ENCODE results near the gene MT1A.
"Not testable (repeated sequence)": the region's sequence is repeated elsewhere in the genome, so short reads cannot be mapped to it uniquely, and the experiment has no call there.

MT1A gene

GRCh38 chr16:56610017-56610608, 28.4 kb upstream of the MT1A start:
- DNase-seq (ENCODE audit: low read depth in 2 of 3, low spot score in 1 of 3) = peak; percentile 63 to 77 (median 73)

- no peak for DNase-seq (ENCODE audit: low read depth in 2 of 3, low spot score in 1 of 3)
These were observed 27.8 kb upstream of the MT1A start for GRCh38 chr16:56610609-56611111.

GRCh38 chr16:56611281-56611833, 27.1 kb upstream of the MT1A start:
- no peak for DNase-seq (ENCODE audit: low read depth in 2 of 3, low spot score in 1 of 3)

- no peak for DNase-seq (ENCODE audit: low read depth in 2 of 3, low spot score in 1 of 3)
These were observed 24.8 kb upstream of the MT1A start for GRCh38 chr16:56613706-56614105.

- no peak for DNase-seq (ENCODE audit: low read depth in 2 of 3, low spot score in 1 of 3)
These were observed 23.9 kb upstream of the MT1A start for GRCh38 chr16:56614549-56614991.

GRCh38 chr16:56615353-56615752, 23.1 kb upstream of the MT1A start:
- DNase-seq (ENCODE audit: low read depth in 2 of 3, low spot score in 1 of 3) = no peak

- DNase-seq (ENCODE audit: low read depth in 2 of 3, low spot score in 1 of 3) = no peak
These were observed 21.8 kb upstream of the MT1A start for GRCh38 chr16:56616608-56617211.

GRCh38 chr16:56617212-56618085, 21.0 kb upstream of the MT1A start:
- peak in 1 of 3 donors; percentile 52 for DNase-seq (ENCODE audit: low read depth in 2 of 3, low spot score in 1 of 3)

GRCh38 chr16:56618138-56618537, 20.3 kb upstream of the MT1A start:
- DNase-seq (ENCODE audit: low read depth in 2 of 3, low spot score in 1 of 3) = no peak

GRCh38 chr16:56620339-56620897, 18.0 kb upstream of the MT1A start:
- no peak for DNase-seq (ENCODE audit: low read depth in 2 of 3, low spot score in 1 of 3)

- not testable (repeated sequence) for DNase-seq (ENCODE audit: low read depth in 2 of 3, low spot score in 1 of 3)
These were observed 16.6 kb upstream of the MT1A start for GRCh38 chr16:56621665-56622445.

- not testable (repeated sequence) for DNase-seq (ENCODE audit: low read depth in 2 of 3, low spot score in 1 of 3)
These were observed 15.3 kb upstream of the MT1A start for GRCh38 chr16:56623184-56623583.

- DNase-seq (ENCODE audit: low read depth in 2 of 3, low spot score in 1 of 3) = no peak
These were observed 14.8 kb upstream of the MT1A start for GRCh38 chr16:56623637-56624036.

GRCh38 chr16:56625140-56625942, 13.1 kb upstream of the MT1A start, which contains the start of gene MT1E:
Gene MT1E, plus strand, starts transcription at chr16:56625781. Its CDS starts 71 bp downstream, at chr16:56625852.
- peak in 2 of 3 donors; percentile 58 to 62 for DNase-seq (ENCODE audit: low read depth in 2 of 3, low spot score in 1 of 3)

- no peak for DNase-seq (ENCODE audit: low read depth in 2 of 3, low spot score in 1 of 3)
These were observed 12.4 kb upstream of the MT1A start for GRCh38 chr16:56625943-56626654.

GRCh38 chr16:56626685-56627084, 11.8 kb upstream of the MT1A start:
- no peak for DNase-seq (ENCODE audit: low read depth in 2 of 3, low spot score in 1 of 3)

- DNase-seq (ENCODE audit: low read depth in 2 of 3, low spot score in 1 of 3) = no peak
These were observed 9.7 kb upstream of the MT1A start for GRCh38 chr16:56628486-56629350.

- DNase-seq (ENCODE audit: low read depth in 2 of 3, low spot score in 1 of 3) = no peak
These were observed 8.9 kb upstream of the MT1A start for GRCh38 chr16:56629531-56629930.
